ENCODE data around the gene ZFR2. TPM values are rescaled to one million over a fixed set of nuclear protein-coding genes. Genes with fewer than 3 reads are reported as not detected.

ZFR2 gene
- total RNA-seq, 2 experiments from 2014 or later: 0.73 to 0.82 TPM

- ATAC-seq (ENCODE audit: poor library complexity) (no peak), DNase-seq (no peak)
- no peaks in the 10 kb centered on the region for H3K9me3 Mint-ChIP-seq
- Histone ChIP-seq H3K9me3 (ENCODE audit: control insufficient read depth in 1 of 2, insufficient read depth in 1 of 2, low read length in 2 of 2) (peaks cover 0 to 11% of the 10 kb centered on the region in 2 experiments), H3K36me3 (ENCODE audit: insufficient read depth, low read length) (no peaks in the 10 kb centered on the region), H3K27me3 (ENCODE audit: control insufficient read depth in 1 of 2, insufficient read depth in 2 of 2, low read length in 2 of 2) (no peaks in the 10 kb centered on the region), H3K27ac (ENCODE audit: low read depth in 1 of 2, low read length in 2 of 2) (no peak overlapping the region), H3K4me1 (ENCODE audit: insufficient read depth, low read length) (peaks cover 35% of the 10 kb centered on the region), H3K4me3 (ENCODE audit: low read length) (no peak overlapping the region)
- no peaks in the 10 kb centered on the region for H3K36me3 Mint-ChIP-seq (ENCODE audit: low read depth)
- H3K27me3 Mint-ChIP-seq: no peaks in the 10 kb centered on the region
- ChIA-PET POLR2A (no interaction called here), CTCF (no interaction called here)
- no peak overlapping the region for H3K27ac Mint-ChIP-seq
- intact Hi-C loops (cut with DNase I, micrococcal nuclease): no loop called here
- no peak for TF ChIP-seq CTCF (IDR thresholded peaks at IDR 0.05)
- H3K4me3 Mint-ChIP-seq: peak overlapping the region; percentile 34
- peaks cover 16% of the 10 kb centered on the region for H3K4me1 Mint-ChIP-seq (ENCODE audit: low read depth)
Measured at GRCh38 chr19:3803114-3803888, 65.5 kb downstream of the ZFR2 start.

DNA sequence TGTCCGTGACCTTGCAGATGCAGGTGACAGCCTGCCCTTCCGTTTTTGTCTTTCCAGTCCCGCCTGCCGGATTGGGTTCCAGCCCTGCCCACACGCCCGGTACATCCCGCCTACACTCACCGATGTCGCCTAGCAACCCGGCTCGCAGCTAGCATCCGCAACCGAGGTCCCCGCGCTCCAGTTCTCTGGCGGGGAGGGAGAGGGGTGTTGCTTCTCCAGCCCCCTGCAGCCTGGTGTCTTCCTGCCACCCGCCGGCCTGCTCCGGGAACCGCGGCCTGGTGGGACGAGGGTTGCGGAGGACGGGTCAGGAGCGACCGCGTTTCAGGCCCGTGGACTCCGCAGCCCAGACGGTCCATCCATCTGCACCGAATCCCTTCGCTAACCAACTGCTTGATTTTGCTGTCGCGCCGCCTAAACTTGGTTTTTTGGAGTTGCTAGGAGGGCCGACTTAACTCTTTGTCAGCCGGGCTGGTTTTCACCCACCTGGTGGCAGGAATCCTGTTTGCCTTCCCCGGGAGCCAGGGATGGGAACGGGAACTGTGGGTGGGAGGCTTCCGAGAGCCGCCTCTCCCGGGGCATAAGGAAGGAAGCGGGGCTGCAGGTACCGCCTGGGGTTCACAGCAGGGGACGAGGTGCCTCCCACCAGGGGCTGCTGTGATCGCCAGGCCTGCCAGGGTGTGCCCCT is 67.3 kb downstream of the ZFR2 start:
- ATAC-seq (ENCODE audit: poor library complexity) (peak; percentile 81), DNase-seq (peak; percentile 32 to 82 (median 47))
- no peaks in the 10 kb centered on the region for H3K27me3 Mint-ChIP-seq
- H3K36me3 Mint-ChIP-seq (ENCODE audit: low read depth): peaks cover 4% of the 10 kb centered on the region
- intact Hi-C loops (cut with DNase I, micrococcal nuclease): no loop called here
- Histone ChIP-seq H3K27ac (ENCODE audit: low read depth in 1 of 2, low read length in 2 of 2) (no peak overlapping the region), H3K27me3 (ENCODE audit: control insufficient read depth in 1 of 2, insufficient read depth in 2 of 2, low read length in 2 of 2) (no peaks in the 10 kb centered on the region), H3K36me3 (ENCODE audit: insufficient read depth, low read length) (no peaks in the 10 kb centered on the region), H3K4me1 (ENCODE audit: insufficient read depth, low read length) (peaks cover 46% of the 10 kb centered on the region), H3K4me3 (ENCODE audit: low read length) (peak overlapping the region; percentile 47), H3K9me3 (ENCODE audit: control insufficient read depth in 1 of 2, insufficient read depth in 1 of 2, low read length in 2 of 2) (no peaks in the 10 kb centered on the region)
- H3K4me3 Mint-ChIP-seq: peak overlapping the region; percentile 78
- ChIA-PET POLR2A (no interaction called here), CTCF (no interaction called here)
- no peak overlapping the region for H3K27ac Mint-ChIP-seq
- H3K4me1 Mint-ChIP-seq (ENCODE audit: low read depth): peaks cover 21% of the 10 kb centered on the region
- no peak for TF ChIP-seq CTCF (IDR thresholded peaks at IDR 0.05)
- peaks cover 2% of the 10 kb centered on the region for H3K9me3 Mint-ChIP-seq

DNA sequence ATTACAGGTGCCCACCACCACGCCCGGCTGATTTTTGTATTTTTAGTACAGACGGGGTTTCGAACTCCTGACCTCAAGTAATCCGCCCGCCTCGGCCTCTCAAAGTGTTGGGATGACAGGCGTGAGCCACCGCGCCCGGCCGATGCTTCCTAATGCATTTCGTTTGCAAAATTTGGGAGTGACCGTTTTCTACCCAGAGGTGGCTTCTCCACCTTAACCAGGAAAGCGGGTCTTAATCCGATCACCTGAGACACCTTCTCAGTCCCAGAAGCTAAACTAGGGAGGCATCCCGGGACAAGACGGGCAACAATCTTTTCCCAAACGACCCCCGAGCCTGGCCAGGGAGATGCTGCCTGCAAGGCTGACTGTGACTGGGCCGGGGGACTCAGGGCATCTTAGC is 67.8 kb downstream of the ZFR2 start:
- Histone ChIP-seq H3K9me3 (ENCODE audit: control insufficient read depth in 1 of 2, insufficient read depth in 1 of 2, low read length in 2 of 2) (no peaks in the 10 kb centered on the region), H3K27ac (ENCODE audit: low read depth in 1 of 2, low read length in 2 of 2) (no peak overlapping the region), H3K4me3 (ENCODE audit: low read length) (peak overlapping the region; percentile 47), H3K36me3 (ENCODE audit: insufficient read depth, low read length) (no peaks in the 10 kb centered on the region), H3K4me1 (ENCODE audit: insufficient read depth, low read length) (peaks cover 46% of the 10 kb centered on the region), H3K27me3 (ENCODE audit: control insufficient read depth in 1 of 2, insufficient read depth in 2 of 2, low read length in 2 of 2) (no peaks in the 10 kb centered on the region)
- H3K27me3 Mint-ChIP-seq: no peaks in the 10 kb centered on the region
- CTCF ChIA-PET: no interaction called here
- DNase-seq (no peak), ATAC-seq (ENCODE audit: poor library complexity) (no peak)
- peak overlapping the region; percentile 78 for H3K4me3 Mint-ChIP-seq
- peaks cover 4% of the 10 kb centered on the region for H3K36me3 Mint-ChIP-seq (ENCODE audit: low read depth)
- H3K4me1 Mint-ChIP-seq (ENCODE audit: low read depth): peaks cover 21% of the 10 kb centered on the region
- no peak overlapping the region for H3K27ac Mint-ChIP-seq
- peaks cover 2% of the 10 kb centered on the region for H3K9me3 Mint-ChIP-seq
- POLR2A ChIA-PET: interaction anchor here (0.9 to 1.1 kb wide), 2 partner anchors 11 to 39 kb away, joined by 3 read pairs; partner anchors contain the start of gene MRPL54
- TF ChIP-seq CTCF (IDR thresholded peaks at IDR 0.05): no peak
- intact Hi-C loops (cut with DNase I, micrococcal nuclease): no loop called here
